ENCODE data around the gene OGG1.

Gene OGG1

GRCh38 chr3:9806137-9806536 is 56.4 kb downstream of the OGG1 start:
- Histone ChIP-seq H3K4me3 (ENCODE audit: low read length) (no peak overlapping the region), H3K4me1 (ENCODE audit: insufficient read depth, low read length) (no peaks in the 10 kb centered on the region), H3K36me3 (ENCODE audit: insufficient read depth, low read length) (peaks cover 62% of the 10 kb centered on the region)

More at GRCh38 chr3:9806137-9806536, 56.4 kb downstream of the OGG1 start:
- H2AFZ ChIP-seq (ENCODE audit: low read depth, low read length) = no peak overlapping the region
- H3K9me3 ChIP-seq (ENCODE audit: low read length) = no peaks in the 10 kb centered on the region
- no peaks in the 10 kb centered on the region for H3K27me3 ChIP-seq (ENCODE audit: insufficient read depth, low read length)
